GM18858 (cell line): Measurements from ENCODE around the gene ITLN1.

ENCODE experiments used
- ATAC-seq: cut with Tn5 transposase; IDR thresholded peaks from one replicate; pipeline ENCODE4 v1.9.1; 2021; ENCODE audit not compliant: unreplicated experiment

The ITLN1 gene

GRCh38 chr1:160826546-160826945, 58.4 kb downstream of the ITLN1 start:
- ATAC-seq = no peak
